Measurements from ENCODE around the gene PDPK1.
A peak's percentile ranks its signal among the peaks of the same experiment; 100 is the strongest.
"Not testable (repeated sequence)": the region's sequence is repeated elsewhere in the genome, so short reads cannot be mapped to it uniquely, and the experiment has no call there.

Gene PDPK1

GRCh38 chr16:2620870-2621269 lies 83.0 kb downstream of the PDPK1 start:
- not testable (repeated sequence) for DNase-seq

- DNase-seq, result not testable (repeated sequence)
Measured at GRCh38 chr16:2621395-2621794, 83.6 kb downstream of the PDPK1 start.

- not testable (repeated sequence) for DNase-seq
Measured at GRCh38 chr16:2627075-2627474, 89.3 kb downstream of the PDPK1 start.

GRCh38 chr16:2631203-2631602 lies 93.4 kb downstream of the PDPK1 start:
- DNase-seq, result not testable (repeated sequence)

DNA sequence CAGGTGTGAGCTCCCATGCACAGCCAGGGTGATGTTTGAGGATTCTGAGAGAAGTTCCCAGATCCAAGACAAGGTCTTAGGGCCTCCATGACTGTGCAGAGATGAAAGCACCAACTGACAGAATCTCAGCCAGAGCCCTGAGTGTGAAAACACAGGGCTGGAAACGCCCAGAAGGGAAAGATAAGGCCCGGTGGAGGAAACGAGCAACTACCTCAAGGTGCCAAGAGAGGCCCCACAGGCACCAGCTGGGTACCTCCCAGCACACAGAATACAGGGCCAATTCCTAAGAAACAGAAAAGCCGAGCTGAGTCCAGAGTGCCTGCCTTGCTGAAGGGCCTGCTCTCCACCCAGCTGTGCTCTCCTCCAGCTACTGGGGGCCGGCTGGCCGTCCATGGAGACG lies 94.5 kb downstream of the PDPK1 start:
- DNase-seq, result not testable (repeated sequence)

GRCh38 chr16:2639071-2639721 lies 101.4 kb downstream of the PDPK1 start:
- DNase-seq, result peak; percentile 13

GRCh38 chr16:2639722-2640072 lies 101.9 kb downstream of the PDPK1 start:
- not testable (repeated sequence) for DNase-seq

- not testable (repeated sequence) for DNase-seq
Measured at GRCh38 chr16:2642561-2642960, 104.7 kb downstream of the PDPK1 start.

GRCh38 chr16:2644754-2645453 lies 107.1 kb downstream of the PDPK1 start:
- not testable (repeated sequence) for DNase-seq

DNA sequence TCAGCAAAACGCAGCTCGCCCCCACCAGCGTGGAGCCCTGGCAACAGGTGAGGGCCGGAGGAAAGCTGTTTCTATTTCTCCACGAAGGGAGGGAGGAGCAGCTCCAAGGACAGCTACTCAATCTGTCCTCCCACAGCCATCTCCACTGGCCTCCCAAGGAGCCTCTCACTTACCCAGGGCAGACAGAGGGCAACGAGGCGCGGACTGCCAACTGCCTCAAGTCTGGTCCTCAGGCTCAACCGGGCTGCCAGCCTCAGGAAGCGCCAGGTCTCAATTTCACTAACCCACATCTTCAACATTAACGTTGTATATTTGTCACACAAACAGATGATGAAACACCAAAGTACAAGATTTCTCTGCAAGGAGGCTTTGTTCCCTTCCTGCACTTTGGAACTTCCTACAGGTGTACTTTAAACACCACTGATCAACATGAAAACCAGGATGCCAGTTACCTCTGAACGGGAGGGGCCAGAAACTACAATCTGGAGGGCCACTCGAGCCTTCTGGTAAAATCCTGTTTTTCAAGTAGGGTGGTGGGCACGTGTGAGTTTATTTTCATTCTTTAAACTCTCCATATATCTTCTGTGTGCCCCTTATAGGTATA lies 113.5 kb downstream of the PDPK1 start:
- DNase-seq, result not testable (repeated sequence)

All from activated T-cell treated with anti-CD3 and anti-CD28 coated beads for 4 hours (primary cell).